PC-3 (cell line): ENCODE results near the gene METTL26. TPM values are rescaled to one million over a fixed set of nuclear protein-coding genes. Genes with fewer than 3 reads are reported as not detected.

ENCODE experiments used
- ATAC-seq: fragments of 200-7000 bp; cut with Tn5 transposase; 2 replicates; pipeline ENCODE4 v1.9.1; 2020; ENCODE audit warnings: mild to moderate bottlenecking, moderate library complexity
- BruUV-seq: library from RNA; stranded (reverse); fragments of 400-500 nt; replicated peaks from 2 replicates; lab custom pipeline; 2021; lab: Mats Ljungman, UMichigan
- CTCF ChIA-PET: fragments of 300-600 bp; sonication (Branson Sonifier 250); formaldehyde crosslinking; loops from one replicate; lab custom pipeline; 2022; ENCODE audit warnings: antibody characterized with exemption; lab: Charles Lee
- POLR2A ChIA-PET: fragments of 300-600 bp; sonication (Branson Sonifier 250); formaldehyde crosslinking; loops from one replicate; lab custom pipeline; 2022; ENCODE audit warnings: antibody characterized with exemption; ENCODE audit not compliant: unreplicated experiment; lab: Charles Lee
- DNase-seq: peaks from one replicate; pipeline ENCODE4 v3.0.0-alpha.2; 2015
- H2AFZ ChIP-seq: fragments of 300-600 bp; sonication (generic); 2 replicates; pipeline ENCODE4 v1.6.0; 2016; ENCODE audit warnings: antibody characterized with exemption, low read length
- H3F3A ChIP-seq: fragments of 300-600 bp; sonication (generic); one replicate; pipeline ENCODE4 v1.6.0; 2017; ENCODE audit warnings: antibody characterized with exemption, low read length, control low read depth, mild to moderate bottlenecking; ENCODE audit not compliant: unreplicated experiment
- H3K27ac ChIP-seq: fragments of 300-600 bp; sonication (generic); 2 replicates; pipeline ENCODE4 v1.5.1; 2016; ENCODE audit warnings: mild to moderate bottlenecking, low read length
- H3K27me3 ChIP-seq: fragments of 300-600 bp; sonication (generic); 2 replicates; pipeline ENCODE4 v1.6.1; 2016; ENCODE audit warnings: low read length, mixed read lengths
- H3K36me3 ChIP-seq: fragments of 300-600 bp; sonication (generic); 2 replicates; pipeline ENCODE4 v1.6.1; 2016; ENCODE audit warnings: low read depth, mixed run types, low read length, mixed read lengths
- H3K4me1 ChIP-seq: fragments of 300-600 bp; sonication (generic); 2 replicates; pipeline ENCODE4 v1.5.1; 2016; ENCODE audit warnings: low read length; ENCODE audit not compliant: insufficient read depth
- H3K4me2 ChIP-seq: fragments of 300-600 bp; sonication (generic); 2 replicates; pipeline ENCODE4 v1.6.0; 2016; ENCODE audit warnings: low read length
- H3K4me3 ChIP-seq: fragments of 300-600 bp; sonication (generic); 2 replicates; pipeline ENCODE4 v1.5.1; 2016; ENCODE audit warnings: mild to moderate bottlenecking, low read length, mixed read lengths
- H3K79me2 ChIP-seq: fragments of 300-600 bp; sonication (generic); 2 replicates; pipeline ENCODE4 v1.6.1; 2017; ENCODE audit warnings: low read length, mixed read lengths
- H3K9ac ChIP-seq: fragments of 300-600 bp; sonication (generic); 2 replicates; pipeline ENCODE4 v1.6.0; 2016; ENCODE audit warnings: mild to moderate bottlenecking, low read length
- H3K9me2 ChIP-seq: fragments of 300-600 bp; sonication (generic); replicated peaks from 2 replicates; pipeline ENCODE4 v1.6.1; 2016; ENCODE audit warnings: mixed run types, low read length, mixed read lengths
- H3K9me3 ChIP-seq: fragments of 300-600 bp; sonication (generic); 2 replicates; pipeline ENCODE4 v1.6.1; 2016; ENCODE audit warnings: low read length, mixed read lengths
- H4K20me1 ChIP-seq: fragments of 300-600 bp; sonication (generic); 2 replicates; pipeline ENCODE4 v1.6.1; 2016; ENCODE audit warnings: low read length, mixed read lengths
- EZH2 ChIP-seq: fragments of 300-600 bp; sonication (generic); IDR thresholded peaks from one replicate; pipeline ENCODE4 v1.6.1; 2017; ENCODE audit warnings: antibody characterized with exemption, mild to moderate bottlenecking, low read length; ENCODE audit not compliant: unreplicated experiment
- EZH2phosphoT487 ChIP-seq: fragments of 300-600 bp; sonication (generic); IDR thresholded peaks from 2 replicates; pipeline ENCODE4 v1.6.1; 2018; ENCODE audit warnings: mild to moderate bottlenecking, antibody characterized with exemption, low read length, borderline replicate concordance
- intact Hi-C: fragments of 100-400 bp; cut with micrococcal nuclease; formaldehyde crosslinking; loops from 2 replicates; pipeline ENCODE4 v1.9.0; 2023
- total RNA-seq: library from RNA; depleted of rRNA; stranded (reverse); fragments of >200 nt; gene quantifications from 2 replicates; pipeline ENCODE4 v1.2.3, GENCODE V29; 2014
- TF ChIP-seq, protein P1 (sequence below): fragments of 300-600 bp; sonication (generic); conservative IDR thresholded peaks from 2 replicates; pipeline ENCODE4 v1.5.1; 2017; ENCODE audit warnings: antibody characterized with exemption, low read depth, mild to moderate bottlenecking, low read length

Gene METTL26
- total RNA-seq, 1 experiment from 2014 or later: 179 TPM

DNA sequence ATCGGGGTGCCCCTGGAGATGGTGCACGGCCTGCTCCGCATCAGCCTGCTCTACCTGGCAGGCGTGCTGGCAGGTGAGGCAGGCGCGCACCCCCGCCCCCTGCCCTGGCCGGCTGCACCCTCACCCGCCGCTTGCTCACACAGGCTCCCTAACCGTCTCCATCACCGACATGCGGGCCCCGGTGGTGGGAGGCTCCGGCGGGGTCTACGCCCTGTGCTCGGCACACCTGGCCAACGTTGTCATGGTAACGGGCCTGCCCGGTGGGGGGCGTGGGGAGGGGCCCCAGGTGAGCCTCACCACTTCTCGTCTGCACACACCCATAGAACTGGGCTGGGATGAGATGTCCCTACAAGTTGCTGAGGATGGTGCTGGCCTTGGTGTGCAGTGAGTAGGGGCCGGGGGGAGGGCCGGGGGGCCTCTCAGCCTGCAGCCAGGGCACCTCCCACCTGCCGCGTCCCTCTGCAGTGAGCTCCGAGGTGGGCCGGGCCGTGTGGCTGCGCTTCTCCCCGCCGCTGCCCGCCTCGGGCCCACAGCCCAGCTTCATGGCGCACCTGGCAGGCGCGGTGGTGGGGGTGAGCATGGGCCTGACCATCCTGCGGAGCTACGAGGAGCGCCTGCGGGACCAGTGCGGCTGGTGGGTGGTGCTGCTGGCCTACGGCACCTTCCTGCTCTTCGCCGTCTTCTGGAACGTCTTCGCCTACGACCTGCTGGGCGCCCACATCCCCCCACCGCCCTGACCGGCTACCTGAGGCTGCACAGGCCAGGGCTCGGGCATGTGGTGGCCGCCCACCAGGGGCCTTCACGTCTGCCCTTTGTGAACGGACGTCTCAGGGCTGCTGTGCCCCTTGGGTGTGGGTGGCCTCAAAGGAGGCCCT lies 41.4 kb upstream of the METTL26 start:
- Histone ChIP-seq H3K36me3 (peaks cover 5% of the 10 kb centered on the region), H4K20me1 (peaks cover 10% of the 10 kb centered on the region; the same call in 1 of the 2 replicates), H3K9me2 (no peaks in the 10 kb centered on the region), H3K4me1 (peaks cover 14% of the 10 kb centered on the region), H3F3A (no peaks in the 10 kb centered on the region), H3K9ac (no peak overlapping the region), H3K4me2 (no peak overlapping the region), H3K27ac (no peak overlapping the region), H3K79me2 (peaks cover 22% of the 10 kb centered on the region), H3K4me3 (no peak overlapping the region), H3K9me3 (no peaks in the 10 kb centered on the region), H2AFZ (no peak overlapping the region), H3K27me3 (no peaks in the 10 kb centered on the region)
- BruUV-seq: no TSS peak
- ChIA-PET CTCF (no interaction called here), POLR2A (no interaction called here)
- ATAC-seq (no peak), DNase-seq (no peak)
- intact Hi-C loops: no loop called here
- no peak for TF ChIP-seq EZH2
- no peak for TF ChIP-seq EZH2phosphoT487
- TF ChIP-seq, protein P1, sequence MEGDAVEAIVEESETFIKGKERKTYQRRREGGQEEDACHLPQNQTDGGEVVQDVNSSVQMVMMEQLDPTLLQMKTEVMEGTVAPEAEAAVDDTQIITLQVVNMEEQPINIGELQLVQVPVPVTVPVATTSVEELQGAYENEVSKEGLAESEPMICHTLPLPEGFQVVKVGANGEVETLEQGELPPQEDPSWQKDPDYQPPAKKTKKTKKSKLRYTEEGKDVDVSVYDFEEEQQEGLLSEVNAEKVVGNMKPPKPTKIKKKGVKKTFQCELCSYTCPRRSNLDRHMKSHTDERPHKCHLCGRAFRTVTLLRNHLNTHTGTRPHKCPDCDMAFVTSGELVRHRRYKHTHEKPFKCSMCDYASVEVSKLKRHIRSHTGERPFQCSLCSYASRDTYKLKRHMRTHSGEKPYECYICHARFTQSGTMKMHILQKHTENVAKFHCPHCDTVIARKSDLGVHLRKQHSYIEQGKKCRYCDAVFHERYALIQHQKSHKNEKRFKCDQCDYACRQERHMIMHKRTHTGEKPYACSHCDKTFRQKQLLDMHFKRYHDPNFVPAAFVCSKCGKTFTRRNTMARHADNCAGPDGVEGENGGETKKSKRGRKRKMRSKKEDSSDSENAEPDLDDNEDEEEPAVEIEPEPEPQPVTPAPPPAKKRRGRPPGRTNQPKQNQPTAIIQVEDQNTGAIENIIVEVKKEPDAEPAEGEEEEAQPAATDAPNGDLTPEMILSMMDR: no peak

DNA sequence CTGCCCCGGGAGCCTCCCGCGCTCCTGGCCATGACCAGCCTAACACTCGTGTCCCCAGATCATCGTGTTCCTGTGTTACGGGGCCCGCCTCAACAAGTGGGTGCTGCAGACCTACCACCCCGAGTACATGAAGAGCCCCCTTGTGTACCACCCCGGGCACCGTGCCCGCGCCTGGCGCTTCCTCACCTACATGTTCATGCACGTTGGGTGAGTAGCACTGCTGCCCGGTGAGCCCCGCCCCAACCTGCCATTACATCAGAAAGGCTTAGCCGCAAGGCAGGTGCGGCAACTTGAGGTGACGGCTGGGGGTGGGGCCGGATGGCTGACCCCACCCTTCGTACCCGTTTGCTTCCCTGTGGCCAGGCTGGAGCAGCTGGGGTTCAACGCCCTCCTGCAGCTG lies 40.8 kb upstream of the METTL26 start:
- TF ChIP-seq, protein P1: no peak
- TF ChIP-seq EZH2 (no peak), EZH2phosphoT487 (no peak)
- Histone ChIP-seq H3K36me3 (no peaks in the 10 kb centered on the region), H3K27ac (no peak overlapping the region), H3K4me1 (peaks cover 7% of the 10 kb centered on the region), H2AFZ (no peak overlapping the region), H3K79me2 (peaks cover 16% of the 10 kb centered on the region), H3F3A (no peaks in the 10 kb centered on the region), H3K9me2 (no peaks in the 10 kb centered on the region), H3K27me3 (no peaks in the 10 kb centered on the region), H3K4me3 (no peak overlapping the region), H3K9me3 (no peaks in the 10 kb centered on the region), H4K20me1 (peaks cover 3% of the 10 kb centered on the region; the same call in 1 of the 2 replicates), H3K4me2 (no peak overlapping the region), H3K9ac (no peak overlapping the region)
- DNase-seq (no peak), ATAC-seq (no peak)
- ChIA-PET POLR2A (no interaction called here), CTCF (no interaction called here)
- intact Hi-C loops: no loop called here
- no TSS peak for BruUV-seq

DNA sequence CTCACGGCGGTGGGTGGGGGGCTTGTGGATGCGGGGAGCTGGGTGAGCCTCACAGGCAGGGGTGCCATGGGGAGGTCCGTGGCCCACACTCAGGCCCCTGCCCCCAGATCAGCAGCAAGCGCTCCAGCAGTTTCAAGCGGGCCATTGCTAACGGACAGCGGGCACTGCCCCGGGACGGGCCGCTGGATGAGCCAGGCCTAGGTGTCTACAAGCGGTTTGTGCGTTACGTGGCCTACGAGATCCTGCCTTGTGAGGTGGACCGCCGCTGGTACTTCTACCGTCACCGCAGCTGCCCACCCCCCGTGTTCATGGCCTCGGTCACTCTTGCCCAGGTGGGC lies 40.4 kb upstream of the METTL26 start:
- ATAC-seq (no peak), DNase-seq (no peak)
- Histone ChIP-seq H4K20me1 (no peaks in the 10 kb centered on the region), H3F3A (no peaks in the 10 kb centered on the region), H3K9me2 (no peaks in the 10 kb centered on the region), H3K9ac (no peak overlapping the region), H2AFZ (no peak overlapping the region), H3K79me2 (peaks cover 12% of the 10 kb centered on the region), H3K4me1 (peaks cover 3% of the 10 kb centered on the region), H3K9me3 (no peaks in the 10 kb centered on the region), H3K27ac (no peak overlapping the region), H3K36me3 (no peaks in the 10 kb centered on the region), H3K4me3 (no peak overlapping the region), H3K4me2 (no peak overlapping the region), H3K27me3 (no peaks in the 10 kb centered on the region)
- no TSS peak for BruUV-seq
- ChIA-PET CTCF (no interaction called here), POLR2A (no interaction called here)
- TF ChIP-seq EZH2phosphoT487: no peak
- TF ChIP-seq, protein P1: no peak
- TF ChIP-seq EZH2: no peak
- intact Hi-C loops: no loop called here
